Ovary (tissue), 3 donors: Measurements from ENCODE around the gene BLOC1S3.

Experiments used
- CTCF ChIP-seq, 3 donors: fragments of 450-650 bp in 2 of 3; fragments of 200-600 bp in 1 of 3; IDR thresholded peaks; one replicate each; pipeline versions ENCODE4 v1.5.1 to v1.8.0; 2016 to 2022; ENCODE audit warnings: antibody characterized with exemption in 3 of 3, mild to moderate bottlenecking in 1 of 3
- EP300 ChIP-seq: sonication (generic); formaldehyde crosslinking; IDR thresholded peaks from one replicate; pipeline ENCODE4 v1.6.1; 2017; ENCODE audit warnings: antibody characterized with exemption
- POLR2A ChIP-seq: fragments of 450-650 bp; IDR thresholded peaks from one replicate; pipeline ENCODE4 v1.6.1; 2017; ENCODE audit warnings: antibody characterized with exemption, mild to moderate bottlenecking, moderate library complexity
- donor health status: DM: no; HTN: no; CAD: no.

DNA sequence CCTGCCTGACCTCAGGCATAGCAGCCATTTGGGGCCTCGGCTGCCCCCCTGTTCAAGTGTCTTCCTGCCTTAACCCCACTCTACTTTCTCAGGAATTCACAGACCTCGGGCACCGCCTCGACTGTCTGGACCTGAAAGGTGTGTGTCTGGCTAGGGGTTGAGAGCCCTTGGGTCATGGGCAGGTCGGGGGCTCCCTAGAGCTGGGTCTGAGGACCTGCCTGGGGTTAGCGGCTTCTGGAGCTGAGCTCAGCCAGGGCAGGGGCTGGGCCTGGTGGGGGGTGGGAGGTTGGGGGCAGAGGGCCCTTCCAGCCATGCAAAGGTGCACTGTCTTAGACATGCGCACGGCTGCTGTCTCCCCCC lies 38.5 kb upstream of the BLOC1S3 start:
- TF ChIP-seq POLR2A: no peak
- TF ChIP-seq CTCF (IDR thresholded peaks at IDR 0.05): no peak
- TF ChIP-seq EP300: no peak
